Muscle layer of duodenum (tissue), 2 donors: ENCODE results near the gene PAX3.

ENCODE experiments used
- H3K27ac ChIP-seq: one replicate; pipeline ENCODE4 v1.7.0; 2013; ENCODE audit warnings: mild to moderate bottlenecking, low read length
- H3K27me3 ChIP-seq: one replicate; pipeline ENCODE4 v1.7.0; 2013; ENCODE audit warnings: low read depth, mild to moderate bottlenecking, control low read depth, low read length
- H3K36me3 ChIP-seq, 2 donors: one replicate each; pipeline ENCODE4 v1.7.0; 2013; ENCODE audit warnings: low read length in 2 of 2, control low read depth in 1 of 2, mild to moderate bottlenecking in 1 of 2; ENCODE audit not compliant: insufficient read depth in 2 of 2, control insufficient read depth in 1 of 2
- H3K4me1 ChIP-seq, 2 donors: one replicate each; pipeline ENCODE4 v1.7.0; 2013; ENCODE audit warnings: low read length in 2 of 2, mild to moderate bottlenecking in 2 of 2, control low read depth in 1 of 2, moderate library complexity in 1 of 2; ENCODE audit not compliant: insufficient read depth in 2 of 2, control insufficient read depth in 1 of 2
- H3K4me3 ChIP-seq, 2 donors: one replicate each; pipeline ENCODE4 v1.7.0; 2013; ENCODE audit warnings: low read length in 2 of 2, low read depth in 1 of 2, mild to moderate bottlenecking in 1 of 2
- H3K9me3 ChIP-seq, 2 donors: one replicate each; pipeline ENCODE4 v1.7.0; 2013; ENCODE audit warnings: low read length in 2 of 2, control low read depth in 1 of 2, mild to moderate bottlenecking in 1 of 2; ENCODE audit not compliant: control insufficient read depth in 1 of 2
- donor health status: healthy.

PAX3 gene

DNA sequence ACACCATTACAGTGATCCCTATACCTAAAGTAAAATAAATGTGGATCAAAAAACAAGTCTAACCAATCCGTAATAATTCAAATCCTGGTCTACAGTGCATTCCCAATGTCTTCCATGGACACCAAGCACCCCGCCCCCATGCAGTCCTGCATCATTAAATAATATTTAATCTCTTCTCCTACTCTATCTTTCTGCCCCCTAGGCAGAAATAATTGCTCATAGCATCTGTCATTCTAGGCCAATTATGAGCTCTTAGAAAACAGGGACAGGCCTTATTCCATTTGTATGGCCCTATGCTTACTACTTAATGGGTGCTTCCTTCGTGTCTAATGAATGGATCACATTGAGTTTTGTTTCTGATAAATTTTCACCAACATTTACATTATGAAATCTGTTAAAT, 66.4 kb downstream of the PAX3 start:
- Histone ChIP-seq H3K4me1 (no peaks in the 10 kb centered on the region), H3K4me3 (no peak overlapping the region), H3K27me3 (no peaks in the 10 kb centered on the region), H3K9me3 (no peaks in the 10 kb centered on the region), H3K27ac (no peak overlapping the region), H3K36me3 (no peaks in the 10 kb centered on the region)

DNA sequence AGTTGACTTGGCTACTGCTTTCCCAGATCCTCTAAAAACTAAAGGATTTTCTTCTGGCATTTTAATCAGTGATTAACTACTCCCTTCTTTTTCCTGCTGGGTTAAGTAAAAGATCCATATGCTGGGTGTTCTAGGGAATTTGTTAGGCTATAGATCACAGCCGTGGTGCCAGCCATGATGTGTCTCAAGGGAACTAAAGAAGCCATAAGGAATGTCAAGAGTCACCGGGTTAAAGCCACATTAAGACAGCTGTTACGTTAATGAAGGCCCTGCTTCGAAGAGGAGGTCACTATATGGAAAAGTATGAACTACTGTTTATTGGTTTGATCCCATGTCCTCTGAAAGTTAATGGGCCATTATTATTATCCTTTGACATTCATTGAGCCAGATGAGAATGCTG, 70.7 kb downstream of the PAX3 start:
- Histone ChIP-seq H3K36me3 (no peaks in the 10 kb centered on the region), H3K27ac (no peak overlapping the region), H3K9me3 (no peaks in the 10 kb centered on the region), H3K27me3 (no peaks in the 10 kb centered on the region), H3K4me1 (no peaks in the 10 kb centered on the region), H3K4me3 (no peak overlapping the region)

DNA sequence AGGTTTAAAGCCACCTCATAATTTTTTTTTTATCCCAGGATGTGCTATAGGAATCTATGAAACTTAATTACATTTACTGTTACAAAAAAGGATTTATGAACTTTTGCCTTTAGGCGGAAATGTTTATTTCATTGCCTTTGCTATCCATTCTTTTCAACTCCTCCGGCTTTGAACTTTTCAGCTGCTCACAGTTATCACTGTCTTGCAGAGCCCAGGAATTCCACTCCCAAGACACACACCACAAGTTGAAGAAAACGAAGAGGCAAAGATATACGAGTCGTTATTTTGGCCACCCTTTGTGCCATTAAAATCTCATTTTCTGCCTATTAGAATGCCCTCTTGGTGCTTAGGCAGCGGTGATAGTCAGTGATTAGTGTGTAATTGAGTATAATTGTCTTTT, 80.0 kb downstream of the PAX3 start:
- Histone ChIP-seq H3K27ac (no peak overlapping the region), H3K36me3 (no peaks in the 10 kb centered on the region), H3K4me1 (no peaks in the 10 kb centered on the region), H3K4me3 (no peak overlapping the region), H3K27me3 (no peaks in the 10 kb centered on the region), H3K9me3 (no peaks in the 10 kb centered on the region)

DNA sequence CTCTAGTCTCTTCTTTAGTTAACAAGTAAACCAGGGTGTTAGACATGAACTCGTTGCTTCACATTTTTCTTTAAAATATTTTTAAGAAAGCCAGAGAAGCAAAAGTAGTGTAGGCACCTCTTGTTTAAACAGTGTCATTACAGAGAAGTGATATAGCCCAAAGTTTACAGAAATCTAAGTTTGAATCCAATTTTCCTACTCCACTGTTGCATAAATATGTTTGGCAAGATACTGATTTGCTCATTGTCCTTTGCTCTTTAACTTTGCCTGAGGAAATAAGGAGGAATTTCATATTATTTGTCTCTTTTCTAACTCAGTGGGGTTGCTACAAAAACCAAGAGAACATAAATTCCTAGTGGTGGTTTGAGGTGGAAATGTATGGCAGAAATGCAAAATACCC, 81.1 kb downstream of the PAX3 start:
- Histone ChIP-seq H3K9me3 (no peaks in the 10 kb centered on the region), H3K27me3 (no peaks in the 10 kb centered on the region), H3K4me3 (no peak overlapping the region), H3K36me3 (no peaks in the 10 kb centered on the region), H3K27ac (no peak overlapping the region), H3K4me1 (no peaks in the 10 kb centered on the region)

DNA sequence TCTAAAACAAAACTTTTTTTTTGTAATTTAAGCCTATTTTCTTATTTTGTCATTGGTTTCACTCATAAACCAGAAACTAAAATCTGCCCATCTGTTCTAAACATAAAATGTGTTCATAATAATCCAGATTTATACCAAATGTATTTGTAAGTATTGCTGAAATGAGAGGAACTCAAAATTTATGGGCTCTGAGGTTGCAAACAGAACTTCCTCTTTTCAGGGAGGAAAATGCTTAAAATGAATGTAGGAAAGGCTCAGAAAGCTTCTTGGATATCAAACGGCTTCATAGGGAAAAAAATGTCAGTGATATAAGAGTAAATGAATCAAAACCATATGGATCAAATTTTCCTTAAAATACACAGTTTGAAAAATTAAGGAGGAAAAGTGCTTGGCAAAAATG, 83.9 kb downstream of the PAX3 start:
- Histone ChIP-seq H3K4me3 (no peak overlapping the region), H3K36me3 (no peaks in the 10 kb centered on the region), H3K9me3 (no peaks in the 10 kb centered on the region), H3K27ac (no peak overlapping the region), H3K4me1 (no peaks in the 10 kb centered on the region), H3K27me3 (no peaks in the 10 kb centered on the region)

DNA sequence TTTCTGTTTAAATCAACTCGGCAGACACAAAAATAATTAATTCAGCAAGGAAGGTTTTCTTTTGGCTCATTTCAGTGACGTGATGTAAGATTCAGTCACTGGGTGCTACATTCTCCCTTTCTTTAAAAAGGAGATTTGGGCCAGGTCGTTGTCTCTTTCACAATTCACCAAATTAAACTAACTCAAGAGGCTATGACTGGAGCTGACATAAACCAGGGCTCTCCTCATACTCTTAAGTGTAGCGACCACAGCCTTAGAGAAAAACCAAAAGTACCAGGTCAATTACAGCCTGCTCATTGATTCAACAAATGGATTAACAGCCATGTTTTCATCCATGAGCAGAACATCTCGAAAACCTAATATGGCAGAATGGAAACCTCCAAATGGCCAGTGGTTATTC, 85.7 kb downstream of the PAX3 start:
- no peaks in the 10 kb centered on the region for H3K9me3 ChIP-seq
- no peaks in the 10 kb centered on the region for H3K27me3 ChIP-seq
- no peaks in the 10 kb centered on the region for H3K36me3 ChIP-seq
- no peak overlapping the region for H3K4me3 ChIP-seq
- H3K27ac ChIP-seq = no peak overlapping the region
- no peaks in the 10 kb centered on the region for H3K4me1 ChIP-seq

DNA sequence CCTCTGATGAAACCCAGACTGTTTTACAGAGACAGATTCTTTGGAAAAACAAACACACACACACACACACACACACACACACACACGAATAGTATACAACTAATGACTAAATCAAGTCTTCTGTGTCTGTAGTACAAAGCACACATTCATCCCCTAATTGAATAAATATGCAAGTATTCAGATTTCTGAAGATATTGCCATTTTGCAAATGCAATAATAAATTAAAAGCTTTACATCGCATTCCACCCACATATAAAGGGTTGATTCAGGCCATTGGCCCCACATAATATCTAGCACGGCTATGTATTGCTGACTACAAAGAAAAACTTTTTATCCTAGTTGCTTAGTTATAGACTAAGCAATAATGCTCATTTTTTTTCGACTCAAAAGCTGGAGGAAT, 86.2 kb downstream of the PAX3 start:
- H3K27ac ChIP-seq = no peak overlapping the region
- no peak overlapping the region for H3K4me3 ChIP-seq
- no peaks in the 10 kb centered on the region for H3K4me1 ChIP-seq
- no peaks in the 10 kb centered on the region for H3K36me3 ChIP-seq
- no peaks in the 10 kb centered on the region for H3K9me3 ChIP-seq
- H3K27me3 ChIP-seq = no peaks in the 10 kb centered on the region

GRCh38 chr2:222208010-222208690, 90.6 kb downstream of the PAX3 start:
- H3K9me3 ChIP-seq = no peaks in the 10 kb centered on the region
- no peak overlapping the region for H3K27ac ChIP-seq
- H3K27me3 ChIP-seq = no peaks in the 10 kb centered on the region
- H3K4me3 ChIP-seq = no peak overlapping the region
- H3K4me1 ChIP-seq = no peaks in the 10 kb centered on the region
- no peaks in the 10 kb centered on the region for H3K36me3 ChIP-seq

DNA sequence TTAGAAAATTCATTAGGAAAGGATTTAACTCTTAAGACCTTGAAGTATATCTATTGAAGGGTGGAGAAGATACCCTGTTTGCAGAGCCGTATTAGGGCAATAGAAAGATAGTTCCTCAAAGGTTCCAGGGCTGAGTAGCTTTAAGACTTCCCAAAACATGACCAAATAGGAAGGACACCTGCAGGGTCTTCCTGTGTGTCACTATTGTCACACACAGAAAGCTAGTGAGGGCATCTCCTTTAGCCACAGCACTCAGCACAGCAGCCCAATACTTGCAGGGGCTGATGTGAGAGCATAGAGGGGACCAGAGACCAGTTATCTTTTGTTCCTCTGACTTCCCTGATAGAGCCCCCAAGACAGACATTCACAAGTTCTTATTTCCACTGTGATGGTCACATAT, 93.7 kb downstream of the PAX3 start:
- Histone ChIP-seq H3K4me1 (no peaks in the 10 kb centered on the region), H3K4me3 (no peak overlapping the region), H3K36me3 (no peaks in the 10 kb centered on the region), H3K9me3 (no peaks in the 10 kb centered on the region), H3K27me3 (no peaks in the 10 kb centered on the region), H3K27ac (no peak overlapping the region)

DNA sequence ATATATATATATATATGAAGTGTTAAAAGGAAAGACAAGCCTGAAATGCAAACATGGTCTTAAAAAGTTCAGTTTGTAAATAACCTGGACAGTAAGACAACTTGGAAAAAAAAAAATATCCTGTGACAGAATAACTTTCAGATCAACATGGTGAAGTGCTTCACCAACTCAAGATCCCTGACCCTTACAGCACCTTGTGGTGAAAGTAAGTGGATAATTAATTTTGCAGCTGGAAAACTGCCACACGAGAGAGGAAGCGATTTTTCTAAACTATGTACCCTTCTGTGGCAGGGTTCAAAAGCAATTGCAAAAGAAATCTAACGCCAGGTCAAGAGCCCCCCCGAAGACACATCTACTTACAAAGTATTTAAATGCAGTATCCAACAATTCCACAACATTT, 95.8 kb downstream of the PAX3 start:
- Histone ChIP-seq H3K9me3 (no peaks in the 10 kb centered on the region), H3K4me1 (no peaks in the 10 kb centered on the region), H3K27ac (no peak overlapping the region), H3K4me3 (no peak overlapping the region), H3K36me3 (no peaks in the 10 kb centered on the region), H3K27me3 (no peaks in the 10 kb centered on the region)

GRCh38 chr2:222196159-222196558, 102.6 kb downstream of the PAX3 start:
- Histone ChIP-seq H3K36me3 (no peaks in the 10 kb centered on the region), H3K27ac (no peak overlapping the region), H3K4me3 (no peak overlapping the region), H3K9me3 (peaks cover 0 to under 1% of the 10 kb centered on the region in 2 donors), H3K4me1 (no peaks in the 10 kb centered on the region), H3K27me3 (no peaks in the 10 kb centered on the region)

DNA sequence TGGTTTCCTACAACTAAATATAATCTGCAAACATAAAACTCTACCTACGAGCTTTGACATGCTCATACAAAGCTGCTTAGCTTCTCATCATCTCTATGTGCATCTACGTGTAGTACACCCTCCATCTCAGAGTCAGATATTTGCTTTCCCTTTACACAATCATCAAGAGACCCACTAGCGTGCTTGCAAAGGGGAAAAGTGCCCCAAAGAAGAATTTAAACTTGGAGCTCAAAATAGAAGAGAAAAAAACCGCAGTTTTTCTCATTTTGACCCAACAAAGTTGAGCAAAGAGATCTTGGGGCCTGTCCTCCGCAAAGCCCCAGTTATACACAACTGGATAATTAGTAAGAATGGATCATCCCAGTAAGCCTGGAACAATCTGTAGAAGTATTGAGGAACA, 104.1 kb downstream of the PAX3 start:
- H3K4me3 ChIP-seq = no peak overlapping the region
- H3K4me1 ChIP-seq = no peaks in the 10 kb centered on the region
- H3K27me3 ChIP-seq = no peaks in the 10 kb centered on the region
- H3K27ac ChIP-seq = no peak overlapping the region
- no peaks in the 10 kb centered on the region for H3K36me3 ChIP-seq
- peaks cover 0 to 3% of the 10 kb centered on the region in 2 donors for H3K9me3 ChIP-seq
